ENCODE data around the gene PRLR.

PRLR gene

DNA sequence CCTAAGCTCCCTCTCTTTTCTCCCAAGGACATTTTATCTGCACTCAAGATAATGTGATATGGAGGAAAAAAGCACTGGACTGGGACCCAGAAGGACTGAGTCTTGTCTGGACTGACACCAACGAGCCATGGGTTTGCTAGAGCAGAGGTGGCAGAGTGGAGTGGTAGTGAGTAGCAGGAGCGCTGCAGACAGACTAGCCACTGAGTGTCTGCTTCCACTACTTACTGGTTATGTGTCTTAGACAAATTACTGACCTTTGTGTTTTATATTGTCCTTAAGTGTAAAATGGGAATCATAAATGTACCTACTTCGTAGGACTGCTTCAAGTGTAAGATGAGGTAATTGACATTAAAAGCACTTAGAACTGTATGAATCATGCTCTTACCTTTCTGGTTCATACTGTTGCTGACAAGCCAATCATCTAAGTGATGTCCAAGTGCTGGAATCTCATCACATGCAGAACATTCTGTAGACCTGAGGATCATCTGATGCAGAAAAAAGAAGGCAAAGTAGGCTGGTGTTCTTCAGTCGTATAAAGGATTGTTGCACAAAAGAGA, 12.5 kb upstream of the PRLR start:
- H3K4me1 ChIP-seq (ENCODE audit: low read length) = peaks cover 12% of the 10 kb centered on the region
- H3F3A ChIP-seq (ENCODE audit: insufficient read depth, low read length) = no peaks in the 10 kb centered on the region
- no peaks in the 10 kb centered on the region for H3K36me3 ChIP-seq (replicated peaks; ENCODE audit: insufficient read depth, low read length)
- no peak overlapping the region for H2AFZ ChIP-seq (ENCODE audit: low read length)
- no peaks in the 10 kb centered on the region for H3K9me2 ChIP-seq (replicated peaks; ENCODE audit: insufficient read depth, low read length)
- H3K9me3 ChIP-seq (replicated peaks; ENCODE audit: insufficient read depth, low read length) = no peaks in the 10 kb centered on the region
- no peak overlapping the region for H3K4me3 ChIP-seq (ENCODE audit: low read length)
- H3K4me2 ChIP-seq (ENCODE audit: low read depth, low read length) = no peak overlapping the region
- H3K9ac ChIP-seq (ENCODE audit: low read length) = no peak overlapping the region
- H3K27me3 ChIP-seq (replicated peaks; ENCODE audit: insufficient read depth, low read length) = no peaks in the 10 kb centered on the region
- no peak overlapping the region for H3K27ac ChIP-seq (ENCODE audit: low read length)
- no peaks in the 10 kb centered on the region for H4K20me1 ChIP-seq (ENCODE audit: insufficient read depth, low read length)
- TF ChIP-seq EZH2 (optimal IDR thresholded peaks at IDR 0.05; ENCODE audit: low read depth, low read length) (no peak), EZH2phosphoT487 (IDR thresholded peaks at IDR 0.05; ENCODE audit: low read length) (no peak)
- TF ChIP-seq, protein P1, sequence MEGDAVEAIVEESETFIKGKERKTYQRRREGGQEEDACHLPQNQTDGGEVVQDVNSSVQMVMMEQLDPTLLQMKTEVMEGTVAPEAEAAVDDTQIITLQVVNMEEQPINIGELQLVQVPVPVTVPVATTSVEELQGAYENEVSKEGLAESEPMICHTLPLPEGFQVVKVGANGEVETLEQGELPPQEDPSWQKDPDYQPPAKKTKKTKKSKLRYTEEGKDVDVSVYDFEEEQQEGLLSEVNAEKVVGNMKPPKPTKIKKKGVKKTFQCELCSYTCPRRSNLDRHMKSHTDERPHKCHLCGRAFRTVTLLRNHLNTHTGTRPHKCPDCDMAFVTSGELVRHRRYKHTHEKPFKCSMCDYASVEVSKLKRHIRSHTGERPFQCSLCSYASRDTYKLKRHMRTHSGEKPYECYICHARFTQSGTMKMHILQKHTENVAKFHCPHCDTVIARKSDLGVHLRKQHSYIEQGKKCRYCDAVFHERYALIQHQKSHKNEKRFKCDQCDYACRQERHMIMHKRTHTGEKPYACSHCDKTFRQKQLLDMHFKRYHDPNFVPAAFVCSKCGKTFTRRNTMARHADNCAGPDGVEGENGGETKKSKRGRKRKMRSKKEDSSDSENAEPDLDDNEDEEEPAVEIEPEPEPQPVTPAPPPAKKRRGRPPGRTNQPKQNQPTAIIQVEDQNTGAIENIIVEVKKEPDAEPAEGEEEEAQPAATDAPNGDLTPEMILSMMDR (IDR thresholded peaks at IDR 0.05; ENCODE audit: low read length) = no peak
- no peak for DNase-seq
- H3K79me2 ChIP-seq (ENCODE audit: low read length) = no peaks in the 10 kb centered on the region

DNA sequence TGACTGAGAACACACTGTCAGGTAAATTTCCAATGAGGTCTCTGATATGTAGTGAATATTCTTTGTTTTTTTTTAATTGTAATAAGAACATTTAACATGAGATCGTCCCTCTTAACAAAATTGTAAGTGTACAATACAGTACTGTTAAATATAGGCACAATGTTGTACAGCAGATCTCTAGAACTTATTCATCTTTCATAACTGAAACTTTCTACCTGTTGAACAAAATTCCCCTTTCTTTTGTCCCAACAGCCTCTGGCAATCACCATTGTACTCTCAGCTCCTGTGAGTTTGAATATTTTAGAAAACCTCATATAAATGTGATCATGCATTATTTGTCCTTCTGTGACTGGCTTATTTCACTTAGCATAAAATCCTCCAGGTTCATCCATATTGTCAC, 10.6 kb upstream of the PRLR start:
- Histone ChIP-seq H3K9me2 (replicated peaks; ENCODE audit: insufficient read depth, low read length) (no peaks in the 10 kb centered on the region), H3K79me2 (ENCODE audit: low read length) (no peaks in the 10 kb centered on the region), H3K4me2 (ENCODE audit: low read depth, low read length) (no peak overlapping the region), H3K4me1 (ENCODE audit: low read length) (peaks cover 12% of the 10 kb centered on the region), H3K9ac (ENCODE audit: low read length) (no peak overlapping the region), H4K20me1 (ENCODE audit: insufficient read depth, low read length) (no peaks in the 10 kb centered on the region), H2AFZ (ENCODE audit: low read length) (no peak overlapping the region), H3K27me3 (replicated peaks; ENCODE audit: insufficient read depth, low read length) (no peaks in the 10 kb centered on the region), H3K4me3 (ENCODE audit: low read length) (no peak overlapping the region), H3K27ac (ENCODE audit: low read length) (no peak overlapping the region), H3K36me3 (replicated peaks; ENCODE audit: insufficient read depth, low read length) (no peaks in the 10 kb centered on the region), H3F3A (ENCODE audit: insufficient read depth, low read length) (no peaks in the 10 kb centered on the region), H3K9me3 (replicated peaks; ENCODE audit: insufficient read depth, low read length) (no peaks in the 10 kb centered on the region)
- peak; percentile 33 for DNase-seq
- TF ChIP-seq EZH2phosphoT487 (IDR thresholded peaks at IDR 0.05; ENCODE audit: low read length) = no peak
- TF ChIP-seq, protein P1 (IDR thresholded peaks at IDR 0.05; ENCODE audit: low read length) = no peak
- TF ChIP-seq EZH2 (optimal IDR thresholded peaks at IDR 0.05; ENCODE audit: low read depth, low read length) = no peak

DNA sequence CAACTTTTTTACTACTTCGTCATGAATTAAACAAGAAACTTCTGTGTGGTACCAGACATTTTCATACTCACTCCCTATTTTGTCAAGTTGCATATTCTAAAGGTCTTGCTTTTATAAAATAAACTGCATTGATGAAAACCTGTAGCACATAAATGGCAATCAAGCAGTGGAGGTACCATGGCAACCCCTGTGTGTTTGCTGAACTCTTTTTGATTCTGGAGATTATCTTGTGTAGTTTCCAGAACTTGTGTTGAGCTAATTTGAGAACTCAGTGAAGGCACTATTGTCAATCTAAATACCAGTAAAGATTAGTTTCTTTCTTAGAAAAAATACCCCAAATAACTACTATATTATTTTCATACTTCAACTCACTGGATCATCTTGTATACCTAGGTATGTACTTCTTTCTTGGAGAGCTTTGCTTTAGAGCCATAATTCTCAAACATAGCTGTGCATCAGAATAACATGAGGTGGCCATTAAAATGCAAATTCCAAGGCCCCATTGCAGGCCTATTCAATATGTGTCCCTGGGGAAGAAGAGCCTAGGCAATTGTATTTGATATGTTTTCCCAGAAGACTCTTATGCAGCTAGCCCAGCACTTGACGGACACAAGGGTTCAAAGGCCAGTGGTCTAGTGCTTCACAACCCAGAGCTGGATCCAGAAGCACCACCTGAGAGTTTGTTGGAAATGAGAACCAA, 9.8 kb upstream of the PRLR start:
- no peak overlapping the region for H3K27ac ChIP-seq (ENCODE audit: low read length)
- no peaks in the 10 kb centered on the region for H3F3A ChIP-seq (ENCODE audit: insufficient read depth, low read length)
- no peak overlapping the region for H3K4me3 ChIP-seq (ENCODE audit: low read length)
- H3K4me2 ChIP-seq (ENCODE audit: low read depth, low read length) = no peak overlapping the region
- no peak overlapping the region for H2AFZ ChIP-seq (ENCODE audit: low read length)
- H3K79me2 ChIP-seq (ENCODE audit: low read length) = no peaks in the 10 kb centered on the region
- no peak overlapping the region for H3K9ac ChIP-seq (ENCODE audit: low read length)
- no peaks in the 10 kb centered on the region for H4K20me1 ChIP-seq (ENCODE audit: insufficient read depth, low read length)
- no peak for TF ChIP-seq EZH2 (optimal IDR thresholded peaks at IDR 0.05; ENCODE audit: low read depth, low read length)
- TF ChIP-seq, protein P1 (IDR thresholded peaks at IDR 0.05; ENCODE audit: low read length) = no peak
- TF ChIP-seq EZH2phosphoT487 (IDR thresholded peaks at IDR 0.05; ENCODE audit: low read length) = no peak
- no peaks in the 10 kb centered on the region for H3K36me3 ChIP-seq (replicated peaks; ENCODE audit: insufficient read depth, low read length)
- DNase-seq = no peak
- no peaks in the 10 kb centered on the region for H3K27me3 ChIP-seq (replicated peaks; ENCODE audit: insufficient read depth, low read length)
- no peaks in the 10 kb centered on the region for H3K9me3 ChIP-seq (replicated peaks; ENCODE audit: insufficient read depth, low read length)
- H3K9me2 ChIP-seq (replicated peaks; ENCODE audit: insufficient read depth, low read length) = no peaks in the 10 kb centered on the region
- peaks cover 12% of the 10 kb centered on the region for H3K4me1 ChIP-seq (ENCODE audit: low read length)

All from MM.1S (cell line).